H1 (cell line): ENCODE results near the gene NDUFA7. TPM values are rescaled to one million over a fixed set of nuclear protein-coding genes. Genes with fewer than 3 reads are reported as not detected.

ENCODE experiments used
- CTCF ChIA-PET: fragments of 300-600 bp; sonication (Branson Sonifier 250); formaldehyde crosslinking; loops from one replicate; lab custom pipeline; 2021; ENCODE audit not compliant: partially characterized antibody; lab: Charles Lee
- POLR2A ChIA-PET: fragments of 300-600 bp; sonication (Branson Sonifier 250); formaldehyde crosslinking; loops from one replicate; lab custom pipeline; 2021; ENCODE audit warnings: inconsistent platforms; ENCODE audit not compliant: partially characterized antibody; lab: Charles Lee
- DNase-seq, 2 experiments: peaks; one replicate each; pipeline versions ENCODE4 v3.0.0 to v3.0.0-alpha.2; 2010 to 2022; ENCODE audit warnings: low spot score in 2 of 2, low read depth in 1 of 2, mixed read lengths in 1 of 2
- FAIRE-seq: peaks from 2 replicates; lab custom pipeline; 2011; peaks lifted over from hg19 to GRCh38; lab: Jason Lieb, UNC
- H2AFZ ChIP-seq: 2 replicates; pipeline ENCODE4 v1.8.1; 2012; ENCODE audit warnings: low read length, inconsistent platforms
- H2AK5ac ChIP-seq: 2 replicates; pipeline ENCODE4 v1.6.1; 2013; ENCODE audit warnings: low read depth, low read length
- H2BK120ac ChIP-seq: replicated peaks from 2 replicates; pipeline ENCODE3; 2013; ENCODE audit warnings: low read depth, low read length, inconsistent platforms
- H2BK12ac ChIP-seq: 2 replicates; pipeline ENCODE4 v1.6.1; 2013; ENCODE audit warnings: low read depth, low read length
- H2BK15ac ChIP-seq: 2 replicates; pipeline ENCODE4 v1.6.1; 2013; ENCODE audit warnings: low read length
- H2BK20ac ChIP-seq: 2 replicates; pipeline ENCODE4 v1.6.1; 2013; ENCODE audit warnings: low read length
- H2BK5ac ChIP-seq: 2 replicates; pipeline ENCODE4 v1.6.1; 2013; ENCODE audit warnings: low read depth, low read length
- H3K14ac ChIP-seq: 2 replicates; pipeline ENCODE4 v1.6.1; 2013; ENCODE audit warnings: inconsistent platforms; ENCODE audit not compliant: insufficient read length
- H3K18ac ChIP-seq: 2 replicates; pipeline ENCODE4 v1.6.1; 2013; ENCODE audit warnings: low read length; ENCODE audit errors: extremely low read depth
- H3K23ac ChIP-seq: 2 replicates; pipeline ENCODE4 v1.6.1; 2013; ENCODE audit warnings: inconsistent platforms; ENCODE audit not compliant: insufficient read length
- H3K23me2 ChIP-seq: 2 replicates; pipeline ENCODE4 v1.6.1; 2013; ENCODE audit warnings: low read depth, low read length
- H3K27ac ChIP-seq: 2 replicates; pipeline ENCODE4 v1.6.1; 2011; ENCODE audit warnings: low read depth, low read length, inconsistent platforms
- H3K27me3 ChIP-seq, 4 experiments: replicated peaks in 1 of 4; 1 replicate in 1 of 4; 2 replicates in 3 of 4; pipeline versions ENCODE4 v1.6.1 to v1.8.1; 2011 to 2013; ENCODE audit warnings: low read length in 3 of 4, mild to moderate bottlenecking in 3 of 4, inconsistent platforms in 2 of 4, mixed read lengths in 2 of 4, moderate library complexity in 1 of 4; ENCODE audit not compliant: control insufficient read depth in 3 of 4, insufficient read depth in 3 of 4; ENCODE audit errors: extremely low read depth in 1 of 4
- H3K36me3 ChIP-seq, 4 experiments: 2 replicates each; pipeline versions ENCODE4 v1.6.1 to v1.8.1; 2011 to 2013; ENCODE audit warnings: mild to moderate bottlenecking in 4 of 4, low read length in 3 of 4, moderate library complexity in 2 of 4, control low read depth in 1 of 4, inconsistent platforms in 1 of 4; ENCODE audit not compliant: insufficient read depth in 4 of 4, control insufficient read depth in 2 of 4
- H3K4ac ChIP-seq: replicated peaks from 2 replicates; pipeline ENCODE3; 2013; ENCODE audit warnings: low read length, low read depth, mixed read lengths, inconsistent platforms; ENCODE audit not compliant: insufficient read length
- H3K4me1 ChIP-seq, 4 experiments: replicated peaks in 1 of 4; 1 replicate in 1 of 4; 2 replicates in 3 of 4; pipeline versions ENCODE4 v1.6.1 to v1.8.1; 2011 to 2013; ENCODE audit warnings: low read length in 3 of 4, inconsistent platforms in 2 of 4, mixed read lengths in 1 of 4; ENCODE audit not compliant: insufficient read depth in 4 of 4, control insufficient read depth in 3 of 4
- H3K4me2 ChIP-seq, 2 experiments: 2 replicates each; pipeline versions ENCODE4 v1.6.1 to v1.8.1; 2011 to 2013; ENCODE audit warnings: low read depth in 2 of 2, low read length in 2 of 2, control low read depth in 1 of 2, inconsistent platforms in 1 of 2, mild to moderate bottlenecking in 1 of 2; ENCODE audit not compliant: insufficient read depth in 1 of 2
- H3K4me3 ChIP-seq, 4 experiments: fragments of 200-600, 300-600 bp in 1 of 4; sonication (generic), shearing (Covaris generic), sonication (Bioruptor Twin) in 1 of 4; 2 replicates each; pipeline versions ENCODE4 v1.5.1 to v1.8.1; 2011 to 2016; ENCODE audit warnings: low read length in 4 of 4, low read depth in 3 of 4, control low read depth in 2 of 4, inconsistent platforms in 2 of 4, mild to moderate bottlenecking in 2 of 4, mixed read lengths in 1 of 4, moderate library complexity in 1 of 4; ENCODE audit not compliant: insufficient read depth in 2 of 4; ENCODE audit errors: extremely low read depth in 1 of 4
- H3K56ac ChIP-seq: replicated peaks from 2 replicates; pipeline ENCODE3; 2013; ENCODE audit warnings: low read depth, mild to moderate bottlenecking, mixed read lengths, low read length, inconsistent platforms; ENCODE audit not compliant: insufficient read length
- H3K79me1 ChIP-seq: 2 replicates; pipeline ENCODE4 v1.6.1; 2013; ENCODE audit warnings: low read depth, low read length, control low read depth
- H3K79me2 ChIP-seq, 2 experiments: 2 replicates each; pipeline versions ENCODE4 v1.6.1 to v1.8.1; 2012 to 2013; ENCODE audit warnings: low read length in 2 of 2, mild to moderate bottlenecking in 2 of 2, inconsistent platforms in 1 of 2; ENCODE audit not compliant: insufficient read depth in 2 of 2, control insufficient read depth in 1 of 2
- H3K9ac ChIP-seq, 4 experiments: replicated peaks in 1 of 4; 1 replicate in 1 of 4; 2 replicates in 3 of 4; pipeline versions ENCODE4 v1.6.1 to v1.8.1; 2011 to 2013; ENCODE audit warnings: low read depth in 3 of 4, low read length in 3 of 4, control low read depth in 2 of 4, mild to moderate bottlenecking in 2 of 4, moderate library complexity in 2 of 4, inconsistent platforms in 1 of 4; ENCODE audit errors: extremely low read depth in 1 of 4
- H3K9me3 ChIP-seq, 2 experiments: 2 replicates each; pipeline versions ENCODE4 v1.6.1 to v1.8.1; 2012 to 2013; ENCODE audit warnings: mild to moderate bottlenecking in 2 of 2, moderate library complexity in 2 of 2, control low read depth in 1 of 2, inconsistent platforms in 1 of 2, low read depth in 1 of 2, low read length in 1 of 2, mixed read lengths in 1 of 2; ENCODE audit not compliant: insufficient read depth in 2 of 2
- H4K20me1 ChIP-seq, 2 experiments: replicated peaks in 1 of 2; 2 replicates each; pipeline versions ENCODE3 to v1.8.1; 2011 to 2013; ENCODE audit warnings: inconsistent platforms in 2 of 2, low read length in 2 of 2, mild to moderate bottlenecking in 1 of 2; ENCODE audit not compliant: insufficient read depth in 2 of 2, control insufficient read depth in 1 of 2
- H4K5ac ChIP-seq: 2 replicates; pipeline ENCODE4 v1.6.1; 2013; ENCODE audit warnings: low read length, low read depth, mixed read lengths, inconsistent platforms; ENCODE audit not compliant: insufficient read length
- H4K8ac ChIP-seq: 2 replicates; pipeline ENCODE4 v1.8.0; 2013; ENCODE audit warnings: mild to moderate bottlenecking, moderate library complexity, low read length, inconsistent platforms; ENCODE audit not compliant: insufficient read depth; ENCODE audit errors: extremely low read depth
- H4K91ac ChIP-seq: replicated peaks from 2 replicates; pipeline ENCODE3; 2013; ENCODE audit warnings: low read length, mixed read lengths, inconsistent platforms; ENCODE audit not compliant: insufficient read length
- BACH1 ChIP-seq: IDR thresholded peaks from 2 replicates; pipeline ENCODE4 v1.6.1; 2012; ENCODE audit warnings: low read length, improper control_type of control experiment
- POLR2A ChIP-seq, 2 experiments: IDR thresholded peaks; 1 replicate in 1 of 2; 2 replicates in 1 of 2; pipeline ENCODE4 v1.6.1; 2011; ENCODE audit warnings: low read depth in 2 of 2, low read length in 2 of 2, mild to moderate bottlenecking in 2 of 2; ENCODE audit errors: control extremely low read depth in 1 of 2
- RFX5 ChIP-seq: IDR thresholded peaks from 2 replicates; pipeline ENCODE4 v1.6.1; 2011; ENCODE audit warnings: low read depth, low read length, improper control_type of control experiment, borderline replicate concordance
- YY1 ChIP-seq: IDR thresholded peaks from 2 replicates; pipeline ENCODE4 v1.6.1; 2011; ENCODE audit warnings: low read depth, mild to moderate bottlenecking, low read length
- WGBS, 2 experiments: shearing (Covaris generic) in 1 of 2; methylation state at CpG; one replicate each; pipeline versions ENCODE4 v1.1.6 to v1.1.7; 2013 to 2015; ENCODE audit warnings: low lambda C conversion rate in 2 of 2, mixed read lengths in 2 of 2, inconsistent platforms in 1 of 2, low coverage in 1 of 2, missing lambda C conversion rate in 1 of 2; ENCODE audit not compliant: insufficient replicate concordance in 2 of 2, insufficient coverage in 1 of 2, insufficient read length in 1 of 2; ENCODE audit errors: extremely low coverage in 1 of 2, missing lambda C conversion rate in 1 of 2; 5-methylcytosine and 5-hydroxymethylcytosine counted together
- polyA plus RNA-seq, 7 experiments: library from polyadenylated mRNA; depleted of rRNA in 3 of 7; stranded (reverse) in 5 of 7; unstranded in 2 of 7; fragments of >200 nt in 5 of 7; fragments of 200-250 nt in 2 of 7; gene quantifications; 1 replicate in 5 of 7; 2 replicates in 1 of 7; 4 replicates in 1 of 7; pipeline versions ENCODE4 v1.2.1 to v1.2.3, GENCODE V29; 2011 to 2013; ENCODE audit warnings: missing spikeins in 2 of 7, mixed read lengths in 2 of 7
- total RNA-seq: library from RNA; stranded (reverse); fragmentation: NEBNext Ultra II Directional; extraction: Animal tissue kit (Norgen Biotek cat#: 25700); gene quantifications from 2 replicates; pipeline ENCODE4 v1.2.1, GENCODE V29; 2021
- TF ChIP-seq, protein P1 (sequence below), 3 experiments: IDR thresholded peaks; 1 replicate in 2 of 3; 2 replicates in 1 of 3; pipeline versions ENCODE4 v1.5.1 to v1.6.1; 2011; ENCODE audit warnings: low read length in 3 of 3, mild to moderate bottlenecking in 3 of 3, inconsistent platforms in 2 of 3, low read depth in 1 of 3, moderate library complexity in 1 of 3; ENCODE audit not compliant: insufficient read depth in 1 of 3; ENCODE audit errors: control extremely low read depth in 1 of 3
- TF ChIP-seq, protein P2 (sequence below): IDR thresholded peaks from 2 replicates; pipeline ENCODE4 v1.6.1; 2011; ENCODE audit warnings: low read depth, mild to moderate bottlenecking, low read length; ENCODE audit not compliant: insufficient read depth
- TF ChIP-seq, protein P3 (sequence below): IDR thresholded peaks from 2 replicates; pipeline ENCODE4 v1.6.1; 2011; ENCODE audit warnings: low read length, improper control_type of control experiment

The NDUFA7 gene
- total and polyA plus RNA-seq, 2 of the 8 experiments (the other 6 are each of a cell fraction or from before 2014, with no cell fraction given), result 54.4 to 286 TPM

DNA sequence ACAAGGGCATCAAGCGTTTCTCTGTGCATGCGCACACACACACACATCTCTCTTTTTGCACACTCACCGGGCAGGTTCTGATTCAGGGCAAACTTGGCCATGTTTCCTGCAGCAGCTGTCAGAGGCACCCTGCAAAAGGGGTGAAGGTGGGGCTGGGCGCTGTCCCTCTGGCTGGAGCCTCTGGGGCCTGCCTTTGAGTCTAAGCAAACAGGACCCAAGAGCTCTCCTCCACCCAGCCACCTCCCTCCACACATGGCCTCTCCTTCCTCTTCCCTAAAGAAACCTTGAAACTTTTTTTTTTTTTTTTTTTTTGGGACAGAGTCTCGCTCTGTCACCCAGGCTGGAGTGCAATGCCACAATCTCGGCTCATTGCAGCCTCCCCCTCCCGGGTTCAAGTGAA, 16.6 kb upstream of the NDUFA7 start:
- no peak overlapping the region for H2AFZ ChIP-seq
- no peak overlapping the region for H4K91ac ChIP-seq
- H2BK15ac ChIP-seq, result 0 out of 2 replicates have a peak overlapping the region, but pooled peaks have one; percentile 9
- DNase-seq (no peak), FAIRE-seq (no peak)
- no peak overlapping the region for H4K5ac ChIP-seq
- no peaks in the 10 kb centered on the region for H3K79me2 ChIP-seq
- 0 out of 2 replicates have a peak overlapping the region, but pooled peaks have one; percentile 6 for H2BK12ac ChIP-seq
- no peak overlapping the region for H3K56ac ChIP-seq
- no peak overlapping the region for H3K14ac ChIP-seq
- H3K4ac ChIP-seq, result no peak overlapping the region
- H3K4me3 ChIP-seq, result no peak overlapping the region
- peaks cover 0 to 2% of the 10 kb centered on the region in 2 experiments for H4K20me1 ChIP-seq
- H3K27ac ChIP-seq, result no peak overlapping the region
- H2BK20ac ChIP-seq, result no peak overlapping the region
- no peak overlapping the region for H3K4me2 ChIP-seq
- peaks cover 18% of the 10 kb centered on the region; the same call in 1 of the 2 replicates for H3K23me2 ChIP-seq
- H3K36me3 ChIP-seq, result 0 out of 8 replicates have a peak, but pooled peaks cover 0 to 4% (median 0%) of the 10 kb centered on the region in 4 experiments
- no peak overlapping the region for H3K9ac ChIP-seq
- peaks cover 0 to 21% (median 13%) of the 10 kb centered on the region in 4 experiments; a peak in 6 of 7 replicates for H3K4me1 ChIP-seq
- H3K79me1 ChIP-seq, result no peaks in the 10 kb centered on the region
- H3K9me3 ChIP-seq, result no peaks in the 10 kb centered on the region
- WGBS, 2 experiments, result 77% methylated on average over 4 of the region's 7 CpGs; no CpG with 5 or more reads in 1 of the 2 experiments
- no peak overlapping the region for H2BK5ac ChIP-seq
- H2AK5ac ChIP-seq, result no peak overlapping the region
- no peak overlapping the region for H3K18ac ChIP-seq
- no peak overlapping the region; the same call in 1 of the 2 replicates for H4K8ac ChIP-seq
- peak overlapping the region; percentile 43 for H2BK120ac ChIP-seq
- H3K27me3 ChIP-seq, result peaks cover 20 to 35% (median 31%) of the 10 kb centered on the region in 4 experiments
- ChIA-PET CTCF (interaction anchor here (8.2 kb wide), 1 partner anchor 17 kb away, joined by 68 read pairs; no protein-coding TSS in a partner anchor), POLR2A (interaction anchor here (0.6 to 27.1 kb wide), 3 partner anchors 24 to 1617 kb away, joined by 3 to 583 read pairs (median 4); partner anchors contain the start of genes CD320, NDUFA7 and RPS28)
- H3K23ac ChIP-seq, result no peak overlapping the region
- TF ChIP-seq YY1 (no peak), BACH1 (no peak), POLR2A (IDR thresholded peaks at IDR 0.05; ENCODE audit: control extremely low read depth in 1 of 2, low read depth in 2 of 2, low read length in 2 of 2) (no peak), RFX5 (no peak)
- TF ChIP-seq, protein P1, sequence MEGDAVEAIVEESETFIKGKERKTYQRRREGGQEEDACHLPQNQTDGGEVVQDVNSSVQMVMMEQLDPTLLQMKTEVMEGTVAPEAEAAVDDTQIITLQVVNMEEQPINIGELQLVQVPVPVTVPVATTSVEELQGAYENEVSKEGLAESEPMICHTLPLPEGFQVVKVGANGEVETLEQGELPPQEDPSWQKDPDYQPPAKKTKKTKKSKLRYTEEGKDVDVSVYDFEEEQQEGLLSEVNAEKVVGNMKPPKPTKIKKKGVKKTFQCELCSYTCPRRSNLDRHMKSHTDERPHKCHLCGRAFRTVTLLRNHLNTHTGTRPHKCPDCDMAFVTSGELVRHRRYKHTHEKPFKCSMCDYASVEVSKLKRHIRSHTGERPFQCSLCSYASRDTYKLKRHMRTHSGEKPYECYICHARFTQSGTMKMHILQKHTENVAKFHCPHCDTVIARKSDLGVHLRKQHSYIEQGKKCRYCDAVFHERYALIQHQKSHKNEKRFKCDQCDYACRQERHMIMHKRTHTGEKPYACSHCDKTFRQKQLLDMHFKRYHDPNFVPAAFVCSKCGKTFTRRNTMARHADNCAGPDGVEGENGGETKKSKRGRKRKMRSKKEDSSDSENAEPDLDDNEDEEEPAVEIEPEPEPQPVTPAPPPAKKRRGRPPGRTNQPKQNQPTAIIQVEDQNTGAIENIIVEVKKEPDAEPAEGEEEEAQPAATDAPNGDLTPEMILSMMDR (IDR thresholded peaks at IDR 0.05; ENCODE audit: control extremely low read depth in 1 of 3, insufficient read depth in 1 of 3, low read depth in 1 of 3, low read length in 3 of 3), result no peak
- TF ChIP-seq, protein P2, sequence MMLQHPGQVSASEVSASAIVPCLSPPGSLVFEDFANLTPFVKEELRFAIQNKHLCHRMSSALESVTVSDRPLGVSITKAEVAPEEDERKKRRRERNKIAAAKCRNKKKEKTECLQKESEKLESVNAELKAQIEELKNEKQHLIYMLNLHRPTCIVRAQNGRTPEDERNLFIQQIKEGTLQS, result no peak
- TF ChIP-seq, protein P3, sequence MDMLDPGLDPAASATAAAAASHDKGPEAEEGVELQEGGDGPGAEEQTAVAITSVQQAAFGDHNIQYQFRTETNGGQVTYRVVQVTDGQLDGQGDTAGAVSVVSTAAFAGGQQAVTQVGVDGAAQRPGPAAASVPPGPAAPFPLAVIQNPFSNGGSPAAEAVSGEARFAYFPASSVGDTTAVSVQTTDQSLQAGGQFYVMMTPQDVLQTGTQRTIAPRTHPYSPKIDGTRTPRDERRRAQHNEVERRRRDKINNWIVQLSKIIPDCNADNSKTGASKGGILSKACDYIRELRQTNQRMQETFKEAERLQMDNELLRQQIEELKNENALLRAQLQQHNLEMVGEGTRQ, result no peak
